ENCODE measurements around the gene SPINK14.

SPINK14 gene, protein sequence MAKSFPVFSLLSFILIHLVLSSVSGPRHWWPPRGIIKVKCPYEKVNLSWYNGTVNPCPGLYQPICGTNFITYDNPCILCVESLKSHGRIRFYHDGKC

DNA sequence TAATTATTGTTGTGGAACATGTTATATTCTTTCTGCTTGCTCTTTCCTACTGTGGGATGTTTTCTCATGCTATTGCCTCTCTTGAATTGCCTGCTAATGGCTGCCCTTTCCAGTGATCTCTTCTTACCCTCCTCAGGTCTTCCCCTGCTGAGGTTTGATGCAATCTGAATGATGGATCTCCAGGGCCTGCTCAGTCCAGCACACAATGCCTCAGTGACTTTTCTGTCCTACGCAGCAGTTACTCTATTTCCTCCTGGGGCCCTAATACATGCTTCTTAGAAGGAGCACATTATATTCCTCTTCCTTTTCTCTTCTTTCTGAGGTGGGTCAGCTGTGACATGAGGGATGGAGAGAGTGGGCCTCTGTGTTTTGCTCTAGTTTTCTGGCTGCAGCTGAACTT is at the start of gene SPINK14:
Gene SPINK14, plus strand, starts transcription at position 301 of the 400 bp plus-strand sequence. CDS start 1,187 bp downstream, outside the sequence.
- DNase-seq (ENCODE audit: low read depth in 2 of 2, low spot score in 1 of 2): no peak

DNA sequence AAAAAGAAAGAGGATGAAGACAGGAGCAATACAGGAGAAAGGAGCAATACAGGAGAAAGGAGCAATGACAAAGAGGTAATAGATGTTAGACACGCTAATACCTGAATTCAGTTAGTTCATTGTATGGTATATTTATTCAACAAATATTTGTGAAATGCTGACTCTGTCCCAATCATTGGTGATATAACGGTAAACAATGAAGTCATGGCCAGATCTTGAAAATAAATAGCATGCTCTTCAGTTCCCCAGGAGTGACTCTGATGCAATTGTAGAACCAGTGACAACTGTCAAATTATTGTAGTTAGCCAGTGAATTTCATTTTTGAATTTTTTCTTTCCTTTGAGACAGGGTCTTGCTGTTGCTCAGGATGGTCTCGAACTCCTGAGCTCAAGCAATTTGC is 48.0 kb upstream of the SPINK14 start:
- no peak for DNase-seq (ENCODE audit: low read depth in 2 of 2, low spot score in 1 of 2)

DNA sequence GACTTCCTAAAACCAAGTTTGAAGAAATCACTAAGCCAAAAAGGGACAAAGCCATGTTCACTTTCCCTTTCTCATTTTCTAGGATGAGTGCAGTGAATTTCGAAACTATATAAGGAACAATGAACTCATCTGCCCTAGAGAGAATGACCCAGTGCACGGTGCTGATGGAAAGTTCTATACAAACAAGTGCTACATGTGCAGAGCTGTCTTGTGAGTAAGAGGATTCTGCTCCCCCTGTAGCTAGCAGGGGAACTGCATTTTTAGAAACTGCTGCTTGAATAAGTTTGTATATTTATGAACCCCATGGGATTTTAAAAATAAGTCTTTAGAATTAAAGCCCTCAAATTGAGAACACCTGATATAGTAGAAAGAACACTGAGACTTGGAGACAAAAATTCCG is 42.7 kb upstream of the SPINK14 start:
- DNase-seq (ENCODE audit: low read depth in 2 of 2, low spot score in 1 of 2): no peak

DNA sequence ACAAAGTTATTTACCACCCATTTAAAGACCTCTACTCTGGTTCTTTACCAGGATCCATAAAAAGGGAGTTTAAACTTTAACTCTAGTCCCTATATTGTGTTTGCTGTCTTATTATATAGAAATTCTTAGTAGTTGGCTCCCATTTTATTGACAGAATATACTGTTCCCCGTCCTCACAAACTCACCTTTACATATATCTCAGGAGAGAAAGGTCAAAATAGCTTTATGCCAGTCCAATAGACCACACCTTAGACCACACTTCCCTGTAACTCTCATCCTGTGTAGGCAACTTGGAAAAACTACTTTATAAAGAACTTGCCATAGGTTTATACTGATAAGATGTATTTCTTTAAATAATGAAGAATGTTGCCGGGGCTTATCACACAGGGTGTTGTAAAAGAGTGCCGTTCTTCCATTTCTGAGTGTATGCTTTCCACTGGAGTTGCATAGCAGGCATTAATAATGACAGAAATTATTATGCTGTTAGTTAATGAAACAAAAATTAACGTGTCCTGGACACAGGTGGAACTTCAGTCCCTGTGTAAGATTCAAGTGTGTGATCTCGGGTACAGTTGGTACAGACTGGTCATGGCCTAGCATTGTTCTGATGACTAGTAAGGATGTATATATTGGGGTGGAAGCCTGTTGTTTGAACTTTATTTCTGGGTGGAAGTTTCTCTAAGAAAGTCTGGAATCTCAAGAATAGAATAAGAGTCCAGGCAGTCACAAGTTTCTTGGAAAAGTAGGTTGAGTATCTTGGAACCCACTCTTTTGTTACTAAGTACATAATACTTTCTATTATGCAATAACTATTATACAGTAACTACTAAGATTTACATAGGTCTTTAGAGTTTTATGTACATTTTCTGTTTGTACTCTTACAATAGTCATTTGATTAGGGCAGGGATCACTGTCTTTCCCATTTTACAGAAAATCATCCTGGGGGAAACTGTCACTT is 33.0 kb upstream of the SPINK14 start:
- DNase-seq (ENCODE audit: low read depth in 2 of 2, low spot score in 1 of 2): no peak

DNA sequence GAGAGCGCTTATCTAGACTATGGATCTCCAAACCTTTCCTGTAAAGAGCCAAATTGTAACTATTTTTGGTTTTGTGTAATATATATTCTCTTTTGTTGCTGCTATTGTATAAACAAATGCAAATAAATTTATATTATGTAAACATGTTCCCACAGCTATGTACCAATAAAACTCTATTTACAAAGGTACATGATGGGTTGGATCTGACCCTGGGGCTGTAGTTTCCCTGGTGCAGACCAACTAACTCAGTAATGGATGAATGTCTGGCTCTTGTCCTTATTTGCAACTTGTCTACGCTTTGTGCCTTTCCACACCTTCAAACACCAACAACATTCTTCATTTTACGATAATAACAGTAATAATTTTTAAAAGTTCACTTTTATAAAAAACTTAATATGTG is 27.5 kb upstream of the SPINK14 start:
- no peak for DNase-seq (ENCODE audit: low read depth in 2 of 2, low spot score in 1 of 2)

DNA sequence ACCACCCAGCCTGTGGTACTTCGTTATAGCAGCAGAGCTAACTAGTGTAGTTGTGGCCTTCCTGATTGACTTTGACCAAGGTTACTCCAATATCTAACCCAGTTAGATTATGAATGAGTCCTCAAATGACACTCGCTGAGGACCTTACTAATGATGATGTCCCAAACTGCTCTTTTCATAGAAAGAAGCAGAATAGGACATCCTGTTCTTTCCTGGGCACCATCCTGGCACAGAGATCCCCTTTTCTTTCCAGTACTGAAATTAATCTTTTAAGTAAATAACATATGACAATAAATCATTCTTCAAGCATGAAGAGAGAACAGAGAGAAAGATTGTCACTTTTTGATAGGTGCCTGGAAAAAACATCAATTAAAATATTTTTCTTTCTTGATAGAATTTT is 26.7 kb upstream of the SPINK14 start:
- no peak for DNase-seq (ENCODE audit: low read depth in 2 of 2, low spot score in 1 of 2)

DNA sequence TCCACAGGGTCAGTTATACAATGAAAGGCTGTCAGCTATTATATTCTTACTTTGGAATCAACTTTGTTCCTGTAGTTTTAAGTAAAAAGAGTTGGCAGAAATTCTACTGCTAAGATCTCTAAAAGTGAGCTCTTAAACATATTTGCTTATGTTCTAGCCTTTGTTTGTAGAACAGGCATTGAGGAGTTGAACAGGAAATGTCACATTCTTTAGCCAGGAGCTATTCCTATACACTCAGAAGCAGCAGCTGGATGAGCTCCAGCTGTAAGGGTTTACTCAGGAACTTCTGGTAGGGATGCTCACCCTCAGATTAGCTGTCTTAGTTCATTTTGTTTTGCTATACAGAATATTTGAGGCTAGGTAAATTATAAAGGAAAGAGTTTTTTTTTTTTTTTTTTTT is 22.4 kb upstream of the SPINK14 start:
- DNase-seq (ENCODE audit: low read depth in 2 of 2, low spot score in 1 of 2): no peak

DNA sequence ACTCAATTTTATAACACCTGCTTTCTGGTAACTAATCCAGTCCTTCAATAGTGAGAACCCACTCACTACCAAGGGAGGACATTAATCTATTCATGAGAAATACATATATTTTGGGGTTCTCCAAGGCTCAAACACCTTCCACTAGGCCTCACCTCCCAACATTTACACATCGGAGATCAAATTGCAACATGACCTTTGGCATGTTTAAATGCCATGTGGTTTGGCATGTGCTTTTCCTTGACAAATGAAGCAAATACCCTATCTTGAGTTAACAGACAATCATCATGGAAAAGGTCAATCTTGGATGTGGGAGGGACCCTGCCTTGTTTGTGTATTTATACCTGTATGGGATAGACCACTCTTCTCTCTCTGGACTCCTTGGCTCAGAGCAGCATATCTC is 21.9 kb upstream of the SPINK14 start:
- DNase-seq (ENCODE audit: low read depth in 2 of 2, low spot score in 1 of 2): no peak

DNA sequence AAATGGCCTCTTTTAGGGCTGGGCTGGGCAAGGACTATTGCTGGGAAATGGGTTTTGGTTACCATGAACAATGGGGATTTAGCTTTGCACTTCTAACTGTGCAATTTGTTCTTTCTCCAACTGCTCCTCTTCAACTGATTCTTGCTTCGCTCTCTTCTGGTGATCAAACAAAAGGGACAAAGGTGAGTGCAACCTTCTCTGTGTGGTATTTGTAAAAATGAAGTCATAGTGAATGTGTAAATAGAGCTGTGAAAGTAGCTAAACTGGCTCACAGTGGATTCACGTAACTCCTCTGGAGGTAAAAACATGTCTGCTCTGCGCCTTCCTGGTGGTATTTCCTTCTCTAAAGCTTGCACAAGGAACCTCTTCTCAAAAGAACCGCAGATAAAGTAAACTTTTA is 20.9 kb upstream of the SPINK14 start:
- DNase-seq (ENCODE audit: low read depth in 2 of 2, low spot score in 1 of 2): no peak

DNA sequence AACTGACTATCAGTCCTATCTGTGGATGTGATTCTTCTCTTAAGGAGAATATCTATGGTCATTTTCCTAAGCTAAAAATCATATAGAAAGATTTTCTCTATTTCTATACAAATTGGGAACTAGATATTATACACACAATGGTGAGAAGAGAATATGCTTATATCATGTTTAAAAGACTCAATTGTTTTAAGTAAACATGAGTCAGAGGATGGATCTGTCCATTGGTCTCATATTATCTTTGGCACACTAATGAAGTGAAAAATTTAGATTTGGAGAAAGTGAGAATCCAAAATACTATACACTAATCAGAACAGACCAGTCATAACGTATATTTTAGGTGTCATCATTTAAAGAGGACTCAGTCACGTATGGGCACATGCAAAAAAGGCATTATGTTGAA is 16.5 kb upstream of the SPINK14 start:
- DNase-seq (ENCODE audit: low read depth in 2 of 2, low spot score in 1 of 2): no peak

DNA sequence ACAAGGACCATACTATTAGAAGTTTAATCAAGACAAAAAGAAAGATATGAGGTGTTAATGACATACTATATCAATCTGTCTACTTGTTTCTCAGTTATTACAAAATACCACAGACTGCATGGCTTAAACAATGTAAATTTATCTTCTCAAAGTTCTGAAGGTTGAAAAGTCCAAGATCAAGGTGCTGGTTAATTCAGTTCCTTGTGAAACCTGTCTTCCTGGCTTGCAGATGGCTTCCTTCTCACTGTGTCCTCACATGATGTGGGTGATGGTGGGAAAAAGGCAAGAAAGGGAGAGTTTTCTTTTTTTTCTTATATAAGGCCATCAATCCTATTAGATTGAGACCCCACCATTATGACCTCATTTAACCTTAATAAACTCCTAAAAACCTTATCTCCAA is 15.6 kb upstream of the SPINK14 start:
- no peak for DNase-seq (ENCODE audit: low read depth in 2 of 2, low spot score in 1 of 2)

DNA sequence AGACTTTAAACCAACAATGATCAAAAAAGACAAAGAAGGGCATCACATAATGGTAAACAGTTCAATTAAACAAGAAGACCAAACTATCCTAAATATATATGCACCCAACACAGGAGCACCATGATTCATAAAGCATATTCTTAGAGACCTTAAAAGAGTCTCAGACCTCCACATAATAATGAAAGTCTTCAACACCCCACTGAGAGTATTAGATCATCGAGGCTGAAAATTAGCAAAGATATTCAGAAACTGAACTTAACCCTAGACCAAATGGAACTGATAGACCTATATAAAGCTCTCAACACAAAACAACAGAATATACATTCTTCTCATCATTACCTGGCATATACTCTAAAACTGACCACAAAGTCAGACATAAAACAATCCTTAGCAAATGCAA is 11.7 kb upstream of the SPINK14 start:
- no peak for DNase-seq (ENCODE audit: low read depth in 2 of 2, low spot score in 1 of 2)

DNA sequence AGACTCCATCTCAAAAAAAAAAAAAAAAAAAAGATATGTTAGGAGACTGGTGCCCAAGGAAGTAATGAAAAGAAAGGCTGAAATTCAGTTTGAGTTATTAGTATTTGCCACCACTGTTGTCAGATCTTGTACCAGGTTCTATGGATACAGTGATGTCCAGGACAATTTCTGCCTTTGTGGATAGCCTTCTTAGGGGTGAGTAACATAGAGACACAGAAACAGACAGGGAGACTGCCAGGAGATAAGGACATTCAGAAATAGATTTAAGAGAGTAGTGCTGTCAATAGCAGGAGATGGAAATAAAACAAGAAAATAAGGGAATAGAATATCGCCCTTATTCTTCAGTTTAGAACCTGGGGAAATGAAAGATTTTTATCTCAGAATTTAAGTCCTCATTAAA is 6.3 kb upstream of the SPINK14 start:
- DNase-seq (ENCODE audit: low read depth in 2 of 2, low spot score in 1 of 2): no peak

DNA sequence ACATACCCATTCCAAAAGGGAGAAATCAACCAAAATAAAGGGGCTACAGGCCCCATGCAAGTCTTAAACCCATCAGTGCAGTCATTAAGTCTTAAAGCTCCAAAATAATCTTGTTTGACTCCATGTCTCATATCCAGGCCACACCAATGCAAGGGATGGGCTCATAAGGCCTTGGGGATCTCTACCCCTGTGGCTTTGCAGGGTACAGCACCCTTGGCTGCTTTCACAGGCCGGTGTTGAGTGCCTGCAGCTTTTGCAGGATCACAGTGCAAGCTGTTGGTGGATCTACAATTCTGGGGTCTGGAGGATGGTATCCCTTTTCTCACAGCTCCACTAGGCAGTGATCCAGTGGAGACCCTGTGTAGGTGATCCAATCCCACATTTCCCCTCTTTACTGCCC is 5.0 kb upstream of the SPINK14 start:
- no peak for DNase-seq (ENCODE audit: low read depth in 2 of 2, low spot score in 1 of 2)

DNA sequence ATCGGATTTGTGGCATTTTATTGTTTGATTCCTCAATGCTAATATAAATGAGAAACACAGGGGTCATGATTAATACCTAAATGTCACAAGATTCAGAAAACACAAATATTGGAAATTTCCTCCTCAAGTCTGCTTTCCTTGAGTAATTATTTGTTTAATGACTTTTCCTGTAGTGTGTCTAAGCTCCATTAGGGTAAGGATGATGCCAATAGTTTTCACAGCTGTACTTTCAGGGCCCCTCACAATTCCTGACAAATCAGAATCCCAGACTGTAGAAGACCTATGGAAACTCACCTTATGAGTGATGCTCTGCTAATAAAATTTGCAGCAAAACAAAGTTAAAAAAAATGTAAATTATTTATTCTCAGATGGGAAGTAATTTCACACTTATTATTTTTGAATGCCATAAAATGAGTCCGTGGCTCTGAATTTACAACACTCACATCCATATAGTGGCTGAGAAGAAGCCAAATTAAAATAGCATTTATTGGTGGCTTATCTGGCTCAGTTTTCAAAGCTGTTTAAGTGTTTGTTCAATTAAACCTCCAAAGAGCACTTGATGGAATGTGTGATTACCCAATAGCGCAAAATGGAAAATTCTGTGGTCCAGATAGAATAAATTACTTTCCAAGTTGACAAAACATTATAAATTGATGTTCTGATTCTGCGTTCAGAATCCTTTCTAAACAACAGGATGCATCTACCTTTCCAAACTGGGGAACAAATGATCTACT is 1.6 kb upstream of the SPINK14 start:
- no peak for DNase-seq (ENCODE audit: low read depth in 2 of 2, low spot score in 1 of 2)

DNA sequence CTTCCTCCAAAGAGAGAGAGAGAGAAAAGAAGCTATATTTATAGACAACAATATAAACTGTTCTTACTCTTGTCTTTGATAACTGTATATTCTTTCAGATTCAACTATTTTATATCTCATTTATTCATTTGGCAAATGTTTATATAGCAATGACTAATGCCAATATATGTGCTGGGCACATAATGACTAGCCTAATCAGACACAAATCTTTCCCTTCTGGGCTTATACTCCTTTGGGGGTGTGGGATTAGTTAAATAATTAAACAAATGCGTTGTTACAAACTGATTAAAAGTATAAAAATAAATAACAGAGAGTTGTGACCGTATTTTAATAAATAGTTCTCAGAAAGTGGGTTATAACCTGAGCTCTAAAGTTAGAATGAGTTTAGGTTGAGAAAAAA is 4.0 kb downstream of the SPINK14 start:
- no peak for DNase-seq (ENCODE audit: low read depth in 2 of 2, low spot score in 1 of 2)

DNA sequence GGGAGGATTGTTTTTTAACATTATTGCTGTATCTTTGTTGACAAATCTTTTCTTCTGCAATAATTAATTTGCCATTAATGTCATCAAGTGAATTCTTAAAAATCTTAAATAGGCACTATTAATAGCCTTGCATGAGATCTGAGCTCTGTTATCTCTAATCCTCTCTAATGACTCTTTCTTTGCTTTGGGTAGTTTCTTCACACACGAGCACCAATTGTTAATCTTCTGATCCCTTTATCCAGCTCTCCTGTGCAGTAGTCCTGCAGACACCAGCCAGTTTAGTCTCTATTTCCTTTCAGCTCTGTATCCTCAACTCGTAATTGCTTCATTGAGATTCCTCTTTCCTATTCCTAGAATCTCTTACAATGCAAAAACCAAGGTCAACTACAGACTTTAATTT is 8.1 kb downstream of the SPINK14 start:
- no peak for DNase-seq (ENCODE audit: low read depth in 2 of 2, low spot score in 1 of 2)

DNA sequence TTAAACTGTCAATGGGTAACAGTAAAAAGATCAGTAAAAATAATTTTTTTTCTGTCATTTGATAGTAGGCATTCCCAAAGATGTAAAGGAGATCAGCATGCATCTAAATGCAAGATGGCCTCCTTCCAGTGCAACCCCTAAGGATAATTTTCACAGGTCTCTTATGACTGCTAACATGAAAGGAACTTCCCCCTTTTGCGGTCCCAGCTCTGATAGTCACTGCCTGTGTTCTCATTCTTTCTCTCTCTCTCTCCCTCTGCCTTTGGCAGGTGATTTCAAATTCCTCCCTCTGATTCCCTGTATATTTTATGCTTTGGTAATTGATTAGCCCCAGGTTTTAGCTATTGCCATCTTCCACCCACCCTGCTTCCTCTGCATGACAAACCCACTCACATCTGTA is 8.9 kb downstream of the SPINK14 start:
- no peak for DNase-seq (ENCODE audit: low read depth in 2 of 2, low spot score in 1 of 2)

DNA sequence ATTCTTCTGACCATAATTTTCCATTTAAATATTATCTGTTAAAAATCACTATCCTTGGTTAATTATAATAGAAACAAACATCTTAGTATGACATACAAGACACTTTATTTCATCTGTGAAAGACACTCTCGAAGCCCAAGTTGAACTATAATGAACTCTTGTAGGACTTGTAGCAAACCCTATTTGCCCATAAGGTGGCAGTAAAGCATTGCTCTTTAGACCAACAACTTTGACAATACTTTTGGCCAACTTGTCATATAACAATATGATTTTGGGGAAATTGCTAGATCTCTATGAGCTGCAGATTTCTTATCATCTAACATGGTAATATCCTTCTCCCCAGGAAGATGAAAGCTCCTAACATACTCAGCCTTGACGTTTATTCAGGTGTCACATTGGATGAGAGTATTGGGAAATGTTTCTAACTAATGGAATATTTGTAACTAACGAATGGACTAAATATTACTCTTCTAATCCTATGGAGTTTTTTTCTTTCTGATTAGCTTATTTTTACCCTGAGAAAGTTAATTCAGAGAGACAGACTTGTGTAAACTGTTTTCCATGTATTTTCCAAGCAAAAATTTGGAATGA is 11.0 kb downstream of the SPINK14 start:
- no peak for DNase-seq (ENCODE audit: low read depth in 2 of 2, low spot score in 1 of 2)

DNA sequence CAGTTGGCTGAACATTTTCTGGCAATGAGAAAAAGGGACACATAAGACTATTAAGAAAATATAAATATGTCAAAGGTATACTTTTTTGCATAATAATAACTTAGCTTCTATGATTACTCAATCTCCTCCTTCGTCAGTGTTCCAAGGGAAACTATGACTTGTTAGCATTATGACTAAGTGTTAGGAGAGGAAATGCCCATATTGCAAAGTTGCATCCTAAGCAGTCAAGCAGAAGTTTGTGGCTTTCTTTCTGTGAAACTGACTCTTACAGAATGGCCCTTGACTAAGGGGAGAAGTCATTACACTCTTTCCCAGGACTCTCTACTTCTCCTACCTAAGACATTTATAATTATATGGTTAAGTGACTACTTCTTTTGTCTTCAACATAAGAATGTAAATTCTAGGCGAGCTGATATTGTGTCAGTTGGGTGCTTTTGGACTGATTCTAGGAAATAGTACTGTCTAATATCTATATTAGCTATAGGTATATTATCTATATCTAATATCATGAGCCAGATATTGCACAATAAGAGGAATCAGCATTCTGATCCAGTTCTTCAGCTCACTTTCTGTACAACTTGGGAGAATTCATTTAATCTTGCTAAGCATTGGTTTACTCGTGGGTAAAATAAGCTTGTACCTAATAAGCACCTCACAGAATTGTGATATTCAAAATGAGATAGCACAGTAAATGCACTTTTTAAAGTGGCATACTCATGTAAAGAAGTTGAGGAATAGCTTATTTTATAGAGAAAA is 18.1 kb downstream of the SPINK14 start:
- no peak for DNase-seq (ENCODE audit: low read depth in 2 of 2, low spot score in 1 of 2)

DNA sequence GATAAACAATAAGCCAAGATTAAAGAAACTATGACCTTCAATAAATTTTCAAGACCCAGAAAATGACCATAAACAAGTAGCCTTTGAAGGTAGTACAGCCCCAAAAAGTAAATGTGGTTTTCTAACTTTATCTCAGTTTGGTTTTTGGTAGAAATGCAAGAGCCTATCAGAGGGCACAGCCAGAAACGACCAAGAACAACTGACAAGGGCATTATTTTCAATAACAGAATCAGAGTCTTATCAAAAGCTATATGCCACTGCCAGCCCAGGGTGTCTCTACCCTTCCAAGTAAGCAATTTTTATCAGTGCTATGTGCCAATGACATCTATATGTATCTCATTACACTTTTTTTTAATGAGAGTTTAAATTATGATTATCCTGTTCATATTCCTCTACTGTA is 22.7 kb downstream of the SPINK14 start:
- DNase-seq (ENCODE audit: low read depth in 2 of 2, low spot score in 1 of 2): no peak

Measured in stimulated activated CD8-positive, alpha-beta memory T cell treated with anti-CD3 and anti-CD28 coated beads, Interleukin-4, amount 100 ng/mL, for 4 hours (primary cell).